Fibroblast of skin of back (primary cell): ENCODE results near the gene PRELP.

ENCODE experiments used
- DNase-seq: peaks from one replicate; pipeline ENCODE4 v3.0.0-alpha.2; 2013

The PRELP gene

DNA sequence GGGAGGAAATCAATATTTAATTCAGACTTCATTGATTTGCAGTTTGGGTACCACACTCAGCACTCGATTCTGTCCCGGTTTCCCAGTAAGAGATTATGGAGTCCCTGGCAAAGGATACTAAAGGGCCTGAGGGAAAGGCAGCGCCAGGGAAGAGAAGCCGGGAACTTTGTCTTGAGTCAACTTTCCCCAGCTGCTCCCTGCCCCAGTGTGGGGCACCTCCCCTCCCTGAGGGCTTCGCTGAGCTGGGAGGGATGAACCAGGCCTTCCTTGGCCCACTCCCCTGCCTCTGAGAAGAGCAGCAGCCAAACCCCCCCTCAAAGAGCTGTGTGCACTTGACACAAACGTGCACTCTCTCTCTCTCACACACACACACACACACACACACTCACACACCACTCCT, 51.0 kb downstream of the PRELP start:
- DNase-seq, result peak; percentile 34

DNA sequence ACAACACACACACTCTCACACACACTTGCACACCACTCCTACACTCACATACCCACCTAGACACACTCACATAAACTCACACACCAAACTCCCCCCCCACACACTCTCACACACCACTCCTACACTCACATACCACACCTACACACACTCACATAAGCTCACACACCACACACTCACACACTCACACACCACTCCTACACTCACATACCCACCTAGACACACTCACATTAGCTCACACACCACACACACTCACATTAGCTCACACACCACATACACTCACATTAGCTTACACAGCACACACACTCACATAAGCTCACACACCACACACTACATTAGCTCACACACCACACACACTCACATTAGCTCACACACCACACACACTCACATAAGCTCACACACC, 51.4 kb downstream of the PRELP start:
- no peak for DNase-seq

DNA sequence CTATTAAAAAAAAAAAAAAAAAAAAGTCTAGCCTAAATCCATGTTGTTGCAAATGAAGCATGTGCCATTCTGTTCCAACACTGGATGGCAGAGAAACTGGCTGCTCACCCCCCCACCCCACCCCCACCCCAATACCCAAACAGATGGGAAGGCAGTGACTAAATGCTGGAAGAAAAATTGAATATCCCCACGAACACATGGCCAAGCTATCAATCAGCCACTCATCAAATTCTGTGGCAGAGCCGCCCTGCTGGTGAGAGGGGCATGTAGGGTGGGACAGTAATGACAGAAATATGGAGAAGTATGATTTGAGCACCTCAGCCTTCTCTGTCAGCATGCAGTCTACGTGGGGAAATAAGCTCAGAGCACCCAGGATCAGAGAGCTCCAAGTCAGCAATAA, 52.5 kb downstream of the PRELP start:
- DNase-seq, result no peak

DNA sequence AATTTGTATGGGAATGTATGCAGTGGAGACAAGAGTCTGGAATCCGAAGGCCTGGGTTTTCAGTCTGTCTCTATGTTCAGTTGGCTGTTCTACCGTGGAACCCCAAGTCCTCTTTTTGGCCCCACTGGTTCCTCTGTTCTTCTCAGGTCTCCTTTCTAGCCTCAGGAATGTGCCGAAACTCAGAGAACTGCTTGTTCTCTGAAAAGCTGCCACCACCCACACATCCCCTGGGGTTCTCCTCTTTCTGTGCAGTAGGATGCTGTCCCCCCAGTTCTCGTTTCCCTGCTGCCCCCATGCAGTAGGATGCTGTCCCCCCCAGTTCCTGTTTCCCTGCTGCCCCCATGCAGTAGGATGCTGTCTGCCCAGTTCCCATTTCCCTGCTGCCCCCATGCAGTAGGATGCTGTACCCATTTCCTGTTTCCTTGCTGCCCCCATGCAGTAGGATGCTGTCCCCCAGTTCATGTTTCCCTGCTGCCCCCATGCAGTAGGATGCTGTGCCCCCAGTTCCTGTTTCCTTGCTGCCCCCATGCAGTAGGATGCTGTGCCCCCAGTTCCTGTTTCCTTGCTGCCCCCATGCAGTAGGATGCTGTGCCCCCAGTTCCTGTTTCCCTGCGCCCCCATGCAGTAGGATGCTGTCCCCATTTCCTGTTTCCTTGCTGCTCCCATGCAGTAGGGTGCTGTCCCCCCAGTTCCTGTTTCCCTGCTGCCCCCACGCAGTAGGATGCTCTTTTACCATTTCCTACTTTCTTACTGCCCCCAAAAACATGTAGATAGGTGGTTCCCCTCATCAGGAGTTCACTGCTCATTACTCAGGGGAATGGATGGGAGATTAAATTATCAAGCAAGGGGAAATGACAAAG, 53.6 kb downstream of the PRELP start:
- DNase-seq, result no peak

DNA sequence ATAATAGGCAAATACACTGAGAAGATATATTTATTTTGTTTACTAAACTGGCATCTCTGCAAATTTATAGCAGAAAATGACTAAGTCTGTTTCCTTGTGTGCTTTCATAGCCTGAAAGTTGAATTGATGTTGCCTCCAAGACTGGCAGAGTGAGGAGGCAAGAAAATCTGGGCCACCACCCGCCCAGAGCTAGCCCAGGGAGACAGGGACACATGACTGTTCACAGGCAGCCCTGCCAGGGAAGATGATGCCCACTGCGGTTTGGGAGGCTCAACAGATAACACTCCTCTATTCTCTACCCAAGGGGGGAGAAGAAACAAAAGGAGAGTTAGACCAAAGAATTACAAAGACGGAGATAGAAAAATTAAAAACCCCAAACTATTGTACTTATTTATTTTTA, 55.5 kb downstream of the PRELP start:
- DNase-seq, result no peak

DNA sequence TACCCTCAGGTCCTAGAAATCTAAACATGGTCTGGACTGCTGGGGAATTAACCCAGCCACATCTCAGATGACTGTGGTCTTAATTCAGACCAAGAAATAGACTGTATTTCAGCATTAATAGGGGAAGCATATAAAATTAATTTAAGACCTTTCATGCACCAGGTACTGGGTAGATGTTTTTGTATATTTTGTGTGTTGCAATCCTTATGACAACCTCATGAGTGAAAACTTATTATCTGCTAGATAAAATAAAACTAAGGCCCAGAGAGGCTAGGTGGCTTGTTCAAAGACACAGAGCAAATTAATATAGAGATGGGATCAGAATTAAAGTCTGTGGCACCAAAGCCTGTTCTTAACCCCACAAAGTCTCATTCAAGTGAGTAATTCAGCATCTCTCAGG, 58.4 kb downstream of the PRELP start:
- no peak for DNase-seq

DNA sequence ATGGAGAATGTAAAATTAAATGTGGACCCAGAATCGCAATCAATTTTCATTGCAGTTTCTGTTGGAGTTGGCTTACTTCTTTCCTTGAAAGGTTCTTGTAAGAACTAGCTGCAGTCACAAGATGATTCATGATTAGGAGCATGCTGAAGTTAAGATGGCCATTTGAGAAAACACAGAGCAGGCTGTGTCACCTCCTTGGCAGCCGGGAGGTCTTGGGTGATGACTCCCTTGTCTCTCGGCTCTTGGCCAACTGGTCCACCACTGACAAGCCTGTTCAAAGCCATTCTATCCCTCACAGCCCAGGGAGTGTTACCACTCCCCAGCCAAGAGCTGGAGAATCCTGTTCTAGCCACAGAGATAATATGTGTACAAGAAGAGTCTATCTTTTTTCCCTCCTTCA, 58.9 kb downstream of the PRELP start:
- DNase-seq, result peak; percentile 100

DNA sequence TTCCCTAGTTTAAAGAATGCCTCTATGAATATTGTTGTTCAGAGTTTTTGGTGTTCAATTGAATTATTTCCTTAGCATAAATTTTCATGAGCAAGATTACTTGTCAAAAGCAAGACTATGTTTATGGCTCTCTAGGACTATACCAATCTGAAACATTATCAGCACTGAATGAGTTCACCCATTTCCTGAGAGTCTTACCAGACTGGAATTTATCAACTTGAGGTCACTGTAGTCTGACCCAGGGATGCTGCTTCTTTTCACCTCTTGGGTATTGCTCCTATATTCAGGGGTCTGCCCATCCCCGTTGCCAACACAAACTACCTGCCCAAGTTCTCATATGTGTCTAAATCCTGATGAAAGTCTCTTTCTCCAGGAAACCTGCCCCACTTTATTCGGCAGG, 61.0 kb downstream of the PRELP start:
- peak; percentile 45 for DNase-seq

DNA sequence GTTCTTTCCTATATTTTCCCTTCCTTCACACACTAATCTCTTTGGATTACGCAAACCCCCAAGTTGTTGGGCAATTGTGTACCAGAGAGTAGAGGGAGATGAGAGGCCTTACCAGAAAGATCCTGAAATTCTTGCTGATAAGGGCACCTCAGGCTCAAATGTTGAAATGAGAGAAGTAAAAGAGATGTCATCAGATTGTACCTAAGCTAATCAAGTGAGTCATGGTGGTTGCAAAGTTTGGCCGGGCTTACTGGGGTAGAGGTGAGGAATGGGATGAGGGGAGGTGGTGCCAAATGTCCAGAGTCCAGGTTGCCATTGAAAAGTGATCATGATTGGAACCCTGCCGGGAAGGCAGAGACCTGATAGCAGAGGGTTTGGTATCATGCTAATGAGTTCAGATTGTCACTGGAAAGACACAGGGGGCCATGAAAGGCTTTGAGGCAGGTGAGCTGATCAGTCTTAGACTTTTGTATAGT, 61.4 kb downstream of the PRELP start:
- DNase-seq, result peak; percentile 24

DNA sequence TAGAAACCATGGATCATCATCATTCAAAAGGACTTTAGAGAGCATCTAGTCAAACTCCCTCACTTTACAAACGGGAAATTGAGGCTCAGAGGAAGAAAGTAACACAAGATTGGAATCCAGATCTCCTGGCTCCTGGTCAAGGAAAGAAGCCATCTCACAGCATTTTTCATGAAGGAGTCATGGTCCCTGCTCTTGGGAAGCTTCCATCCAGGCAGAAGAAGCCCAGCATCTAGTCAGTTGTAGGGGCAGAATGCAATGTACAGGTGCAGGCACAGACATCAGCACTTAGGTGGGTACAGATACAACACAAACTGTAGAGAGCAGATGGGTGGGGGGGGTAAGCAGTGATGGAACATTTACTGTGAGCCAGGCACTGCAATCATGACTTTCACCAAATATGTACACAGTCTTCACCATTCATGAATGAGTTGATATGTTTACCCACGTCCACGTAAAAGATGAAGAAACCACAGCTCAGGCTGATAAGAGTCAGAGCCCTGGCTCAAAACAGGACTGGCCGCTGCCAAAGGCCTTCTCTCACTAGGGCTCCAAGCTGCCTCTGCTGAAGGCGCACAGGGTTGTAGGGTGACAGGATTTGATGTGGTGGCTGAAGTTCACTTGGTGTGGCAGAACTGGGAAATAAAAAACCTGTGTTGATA, 62.3 kb downstream of the PRELP start:
- peak; percentile 65 for DNase-seq

DNA sequence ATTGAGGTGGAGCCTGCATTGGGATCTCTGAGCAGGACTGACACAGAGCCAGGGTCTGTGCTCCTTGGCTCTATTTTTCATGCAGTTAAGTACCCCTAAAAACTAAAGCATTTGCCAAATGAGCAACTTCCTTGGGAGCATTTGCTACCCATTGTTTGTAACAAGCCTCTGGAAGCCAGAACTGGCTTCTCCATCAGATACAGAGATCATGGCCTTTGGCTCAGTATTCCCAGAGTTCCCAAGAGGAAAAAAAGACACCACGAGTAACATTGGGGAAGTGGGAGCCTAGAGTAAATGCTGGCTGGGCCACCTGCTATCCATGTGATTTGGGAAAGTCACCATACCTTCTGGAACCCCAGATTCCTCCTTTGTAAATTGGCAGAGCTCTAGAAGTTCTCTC, 63.1 kb downstream of the PRELP start:
- no peak for DNase-seq

DNA sequence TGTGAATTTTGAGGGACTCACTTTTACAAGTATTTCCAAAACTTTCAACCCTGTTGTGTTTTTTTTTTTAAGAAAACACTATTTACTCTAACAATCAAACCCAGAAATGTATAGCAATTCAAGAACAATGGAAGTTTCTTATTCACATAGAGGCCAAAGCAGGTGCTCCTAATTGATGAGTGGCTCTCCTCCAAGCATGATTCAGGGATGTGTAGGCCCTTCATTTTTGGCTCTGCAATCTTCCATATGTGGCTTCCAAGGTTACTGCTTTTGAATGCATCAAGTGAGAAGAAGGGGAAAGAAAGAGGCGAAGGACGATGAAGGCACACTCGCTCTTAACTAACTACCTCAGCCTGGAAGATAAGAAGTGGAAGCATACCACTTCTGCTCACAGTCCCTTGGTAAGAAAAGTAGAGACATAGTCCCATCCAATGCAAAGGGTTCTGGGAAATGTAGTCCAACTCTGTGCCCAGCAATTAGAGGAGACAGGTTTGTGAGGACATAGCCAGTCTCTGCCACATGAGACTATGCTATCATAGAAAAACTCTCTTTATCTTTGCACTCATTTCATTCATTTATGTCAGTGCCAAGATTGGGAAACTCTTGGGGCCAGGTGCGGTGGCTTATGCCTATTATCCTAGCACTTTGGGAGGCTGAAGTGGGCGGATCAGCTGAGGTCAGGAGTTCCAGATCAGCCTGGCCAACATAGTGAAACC, 64.4 kb downstream of the PRELP start:
- no peak for DNase-seq
